H1 (cell line): ENCODE results near the gene SMIM35. TPM values are rescaled to one million over a fixed set of nuclear protein-coding genes. Genes with fewer than 3 reads are reported as not detected.
A peak's percentile ranks its signal among the peaks of the same experiment; 100 is the strongest.

Source experiments
- CTCF ChIA-PET: fragments of 300-600 bp; sonication (Branson Sonifier 250); formaldehyde crosslinking; loops from one replicate; lab custom pipeline; 2021; ENCODE audit not compliant: partially characterized antibody; lab: Charles Lee
- POLR2A ChIA-PET: fragments of 300-600 bp; sonication (Branson Sonifier 250); formaldehyde crosslinking; loops from one replicate; lab custom pipeline; 2021; ENCODE audit warnings: inconsistent platforms; ENCODE audit not compliant: partially characterized antibody; lab: Charles Lee
- DNase-seq, 2 experiments: peaks; one replicate each; pipeline versions ENCODE4 v3.0.0 to v3.0.0-alpha.2; 2010 to 2022; ENCODE audit warnings: low spot score in 2 of 2, low read depth in 1 of 2, mixed read lengths in 1 of 2
- FAIRE-seq: peaks from 2 replicates; lab custom pipeline; 2011; peaks lifted over from hg19 to GRCh38; lab: Jason Lieb, UNC
- H2AFZ ChIP-seq: 2 replicates; pipeline ENCODE4 v1.8.1; 2012; ENCODE audit warnings: low read length, inconsistent platforms
- H2AK5ac ChIP-seq: 2 replicates; pipeline ENCODE4 v1.6.1; 2013; ENCODE audit warnings: low read depth, low read length
- H2BK120ac ChIP-seq: replicated peaks from 2 replicates; pipeline ENCODE3; 2013; ENCODE audit warnings: low read depth, low read length, inconsistent platforms
- H2BK12ac ChIP-seq: 2 replicates; pipeline ENCODE4 v1.6.1; 2013; ENCODE audit warnings: low read depth, low read length
- H2BK15ac ChIP-seq: 2 replicates; pipeline ENCODE4 v1.6.1; 2013; ENCODE audit warnings: low read length
- H2BK20ac ChIP-seq: 2 replicates; pipeline ENCODE4 v1.6.1; 2013; ENCODE audit warnings: low read length
- H2BK5ac ChIP-seq: 2 replicates; pipeline ENCODE4 v1.6.1; 2013; ENCODE audit warnings: low read depth, low read length
- H3K14ac ChIP-seq: 2 replicates; pipeline ENCODE4 v1.6.1; 2013; ENCODE audit warnings: inconsistent platforms; ENCODE audit not compliant: insufficient read length
- H3K18ac ChIP-seq: 2 replicates; pipeline ENCODE4 v1.6.1; 2013; ENCODE audit warnings: low read length; ENCODE audit errors: extremely low read depth
- H3K23ac ChIP-seq: 2 replicates; pipeline ENCODE4 v1.6.1; 2013; ENCODE audit warnings: inconsistent platforms; ENCODE audit not compliant: insufficient read length
- H3K23me2 ChIP-seq: 2 replicates; pipeline ENCODE4 v1.6.1; 2013; ENCODE audit warnings: low read depth, low read length
- H3K27ac ChIP-seq: 2 replicates; pipeline ENCODE4 v1.6.1; 2011; ENCODE audit warnings: low read depth, low read length, inconsistent platforms
- H3K27me3 ChIP-seq, 4 experiments: replicated peaks in 1 of 4; 1 replicate in 1 of 4; 2 replicates in 3 of 4; pipeline versions ENCODE4 v1.6.1 to v1.8.1; 2011 to 2013; ENCODE audit warnings: low read length in 3 of 4, mild to moderate bottlenecking in 3 of 4, inconsistent platforms in 2 of 4, mixed read lengths in 2 of 4, moderate library complexity in 1 of 4; ENCODE audit not compliant: control insufficient read depth in 3 of 4, insufficient read depth in 3 of 4; ENCODE audit errors: extremely low read depth in 1 of 4
- H3K36me3 ChIP-seq, 4 experiments: 2 replicates each; pipeline versions ENCODE4 v1.6.1 to v1.8.1; 2011 to 2013; ENCODE audit warnings: mild to moderate bottlenecking in 4 of 4, low read length in 3 of 4, moderate library complexity in 2 of 4, control low read depth in 1 of 4, inconsistent platforms in 1 of 4; ENCODE audit not compliant: insufficient read depth in 4 of 4, control insufficient read depth in 2 of 4
- H3K4ac ChIP-seq: replicated peaks from 2 replicates; pipeline ENCODE3; 2013; ENCODE audit warnings: low read length, low read depth, mixed read lengths, inconsistent platforms; ENCODE audit not compliant: insufficient read length
- H3K4me1 ChIP-seq, 4 experiments: replicated peaks in 1 of 4; 1 replicate in 1 of 4; 2 replicates in 3 of 4; pipeline versions ENCODE4 v1.6.1 to v1.8.1; 2011 to 2013; ENCODE audit warnings: low read length in 3 of 4, inconsistent platforms in 2 of 4, mixed read lengths in 1 of 4; ENCODE audit not compliant: insufficient read depth in 4 of 4, control insufficient read depth in 3 of 4
- H3K4me2 ChIP-seq, 2 experiments: 2 replicates each; pipeline versions ENCODE4 v1.6.1 to v1.8.1; 2011 to 2013; ENCODE audit warnings: low read depth in 2 of 2, low read length in 2 of 2, control low read depth in 1 of 2, inconsistent platforms in 1 of 2, mild to moderate bottlenecking in 1 of 2; ENCODE audit not compliant: insufficient read depth in 1 of 2
- H3K4me3 ChIP-seq, 4 experiments: fragments of 200-600, 300-600 bp in 1 of 4; sonication (generic), shearing (Covaris generic), sonication (Bioruptor Twin) in 1 of 4; 2 replicates each; pipeline versions ENCODE4 v1.5.1 to v1.8.1; 2011 to 2016; ENCODE audit warnings: low read length in 4 of 4, low read depth in 3 of 4, control low read depth in 2 of 4, inconsistent platforms in 2 of 4, mild to moderate bottlenecking in 2 of 4, mixed read lengths in 1 of 4, moderate library complexity in 1 of 4; ENCODE audit not compliant: insufficient read depth in 2 of 4; ENCODE audit errors: extremely low read depth in 1 of 4
- H3K56ac ChIP-seq: replicated peaks from 2 replicates; pipeline ENCODE3; 2013; ENCODE audit warnings: low read depth, mild to moderate bottlenecking, mixed read lengths, low read length, inconsistent platforms; ENCODE audit not compliant: insufficient read length
- H3K79me1 ChIP-seq: 2 replicates; pipeline ENCODE4 v1.6.1; 2013; ENCODE audit warnings: low read depth, low read length, control low read depth
- H3K79me2 ChIP-seq, 2 experiments: 2 replicates each; pipeline versions ENCODE4 v1.6.1 to v1.8.1; 2012 to 2013; ENCODE audit warnings: low read length in 2 of 2, mild to moderate bottlenecking in 2 of 2, inconsistent platforms in 1 of 2; ENCODE audit not compliant: insufficient read depth in 2 of 2, control insufficient read depth in 1 of 2
- H3K9ac ChIP-seq, 4 experiments: replicated peaks in 1 of 4; 1 replicate in 1 of 4; 2 replicates in 3 of 4; pipeline versions ENCODE4 v1.6.1 to v1.8.1; 2011 to 2013; ENCODE audit warnings: low read depth in 3 of 4, low read length in 3 of 4, control low read depth in 2 of 4, mild to moderate bottlenecking in 2 of 4, moderate library complexity in 2 of 4, inconsistent platforms in 1 of 4; ENCODE audit errors: extremely low read depth in 1 of 4
- H3K9me3 ChIP-seq, 2 experiments: 2 replicates each; pipeline versions ENCODE4 v1.6.1 to v1.8.1; 2012 to 2013; ENCODE audit warnings: mild to moderate bottlenecking in 2 of 2, moderate library complexity in 2 of 2, control low read depth in 1 of 2, inconsistent platforms in 1 of 2, low read depth in 1 of 2, low read length in 1 of 2, mixed read lengths in 1 of 2; ENCODE audit not compliant: insufficient read depth in 2 of 2
- H4K20me1 ChIP-seq, 2 experiments: replicated peaks in 1 of 2; 2 replicates each; pipeline versions ENCODE3 to v1.8.1; 2011 to 2013; ENCODE audit warnings: inconsistent platforms in 2 of 2, low read length in 2 of 2, mild to moderate bottlenecking in 1 of 2; ENCODE audit not compliant: insufficient read depth in 2 of 2, control insufficient read depth in 1 of 2
- H4K5ac ChIP-seq: 2 replicates; pipeline ENCODE4 v1.6.1; 2013; ENCODE audit warnings: low read length, low read depth, mixed read lengths, inconsistent platforms; ENCODE audit not compliant: insufficient read length
- H4K8ac ChIP-seq: 2 replicates; pipeline ENCODE4 v1.8.0; 2013; ENCODE audit warnings: mild to moderate bottlenecking, moderate library complexity, low read length, inconsistent platforms; ENCODE audit not compliant: insufficient read depth; ENCODE audit errors: extremely low read depth
- H4K91ac ChIP-seq: replicated peaks from 2 replicates; pipeline ENCODE3; 2013; ENCODE audit warnings: low read length, mixed read lengths, inconsistent platforms; ENCODE audit not compliant: insufficient read length
- CEBPB ChIP-seq: IDR thresholded peaks from 2 replicates; pipeline ENCODE4 v1.6.1; 2012; ENCODE audit warnings: low read depth, low read length
- E2F6 ChIP-seq: IDR thresholded peaks from 2 replicates; pipeline ENCODE4 v1.6.1; 2012; ENCODE audit warnings: inconsistent platforms
- WGBS, 2 experiments: shearing (Covaris generic) in 1 of 2; methylation state at CpG; one replicate each; pipeline versions ENCODE4 v1.1.6 to v1.1.7; 2013 to 2015; ENCODE audit warnings: low lambda C conversion rate in 2 of 2, mixed read lengths in 2 of 2, inconsistent platforms in 1 of 2, low coverage in 1 of 2, missing lambda C conversion rate in 1 of 2; ENCODE audit not compliant: insufficient replicate concordance in 2 of 2, insufficient coverage in 1 of 2, insufficient read length in 1 of 2; ENCODE audit errors: extremely low coverage in 1 of 2, missing lambda C conversion rate in 1 of 2; 5-methylcytosine and 5-hydroxymethylcytosine counted together
- polyA plus RNA-seq, 7 experiments: library from polyadenylated mRNA; depleted of rRNA in 3 of 7; stranded (reverse) in 5 of 7; unstranded in 2 of 7; fragments of >200 nt in 5 of 7; fragments of 200-250 nt in 2 of 7; gene quantifications; 1 replicate in 5 of 7; 2 replicates in 1 of 7; 4 replicates in 1 of 7; pipeline versions ENCODE4 v1.2.1 to v1.2.3, GENCODE V29; 2011 to 2013; ENCODE audit warnings: missing spikeins in 2 of 7, mixed read lengths in 2 of 7
- total RNA-seq: library from RNA; stranded (reverse); fragmentation: NEBNext Ultra II Directional; extraction: Animal tissue kit (Norgen Biotek cat#: 25700); gene quantifications from 2 replicates; pipeline ENCODE4 v1.2.1, GENCODE V29; 2021

SMIM35 gene
- total and polyA plus RNA-seq, 2 of the 8 experiments (the other 6 are each of a cell fraction or from before 2014, with no cell fraction given): not detected

DNA sequence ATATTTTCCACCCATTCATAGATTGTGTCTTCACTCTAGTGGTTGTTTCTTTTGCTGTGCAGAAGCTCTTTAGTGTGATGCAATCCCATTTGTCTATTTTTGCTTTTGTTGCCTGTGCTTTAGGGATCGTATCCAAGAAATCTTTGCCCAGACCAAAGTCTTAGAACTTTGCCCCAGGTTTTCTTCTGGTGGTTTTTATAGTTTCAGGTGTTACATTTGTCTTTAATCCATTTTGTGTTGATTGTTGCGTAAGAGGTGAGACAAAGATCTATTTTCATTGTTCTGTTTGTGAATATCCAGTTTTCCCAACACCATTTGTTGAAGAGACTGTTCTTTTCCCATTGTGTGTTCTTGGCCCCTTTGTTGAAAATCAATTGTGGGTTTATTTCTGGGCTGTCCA, 94.1 kb downstream of the SMIM35 start:
- H4K91ac ChIP-seq: no peak overlapping the region
- H4K20me1 ChIP-seq: no peaks in the 10 kb centered on the region
- no peak overlapping the region for H4K8ac ChIP-seq
- no peak overlapping the region for H3K14ac ChIP-seq
- H2AFZ ChIP-seq: no peak overlapping the region
- no peak overlapping the region for H3K27ac ChIP-seq
- no peak overlapping the region for H2BK15ac ChIP-seq
- H3K18ac ChIP-seq: no peak overlapping the region
- POLR2A ChIA-PET: no interaction called here
- H2BK20ac ChIP-seq: no peak overlapping the region
- no peak overlapping the region for H4K5ac ChIP-seq
- FAIRE-seq: no peak
- no peaks in the 10 kb centered on the region for H3K79me1 ChIP-seq
- H3K4me1 ChIP-seq: peaks cover 0 to 6% (median 3%) of the 10 kb centered on the region in 4 experiments; a peak in 4 of 7 replicates
- H2BK5ac ChIP-seq: no peak overlapping the region
- H3K4me3 ChIP-seq: no peak overlapping the region
- H2AK5ac ChIP-seq: no peak overlapping the region
- no peaks in the 10 kb centered on the region for H3K36me3 ChIP-seq
- no peak overlapping the region for H3K4me2 ChIP-seq
- H3K79me2 ChIP-seq: no peaks in the 10 kb centered on the region
- no peak overlapping the region for H2BK12ac ChIP-seq
- no peak for DNase-seq
- no peaks in the 10 kb centered on the region for H3K23me2 ChIP-seq
- CTCF ChIA-PET: no interaction called here
- H3K23ac ChIP-seq: no peak overlapping the region
- 83% methylated on average over 2 of the region's 2 CpGs; no CpG with 5 or more reads in 1 of the 2 experiments for WGBS, 2 experiments
- no peak for TF ChIP-seq E2F6
- 0 out of 2 replicates have a peak, but pooled peaks have one; percentile 13 for TF ChIP-seq CEBPB
- peaks cover 7 to 10% (median 8%) of the 10 kb centered on the region in 4 experiments for H3K27me3 ChIP-seq
- no peaks in the 10 kb centered on the region for H3K9me3 ChIP-seq
- H3K4ac ChIP-seq: no peak overlapping the region
- H2BK120ac ChIP-seq: no peak overlapping the region
- H3K9ac ChIP-seq: no peak overlapping the region
- no peak overlapping the region for H3K56ac ChIP-seq
